ENCODE measurements around the gene CDHR3. TPM values are rescaled to one million over a fixed set of nuclear protein-coding genes. Genes with fewer than 3 reads are reported as not detected.

The CDHR3 gene
- total RNA-seq, 2 experiments from 2014 or later: 0.38 TPM; not detected in 1

- no peak overlapping the region for H3K4me3 Mint-ChIP-seq
- no peaks in the 10 kb centered on the region for H3K27me3 Mint-ChIP-seq
- no peaks in the 10 kb centered on the region for H3K9me3 Mint-ChIP-seq
- H3K36me3 Mint-ChIP-seq: no peaks in the 10 kb centered on the region
- peaks cover 47% of the 10 kb centered on the region for H3K4me1 Mint-ChIP-seq
- H3K27ac Mint-ChIP-seq: no peak overlapping the region
- DNase-seq: no peak
These were observed 112.9 kb downstream of the CDHR3 start for GRCh38 chr7:106075937-106076336.

- H3K27ac Mint-ChIP-seq: no peak overlapping the region
- no peaks in the 10 kb centered on the region for H3K36me3 Mint-ChIP-seq
- no peaks in the 10 kb centered on the region for H3K27me3 Mint-ChIP-seq
These were observed 113.5 kb downstream of the CDHR3 start for GRCh38 chr7:106076537-106076936.

DNA sequence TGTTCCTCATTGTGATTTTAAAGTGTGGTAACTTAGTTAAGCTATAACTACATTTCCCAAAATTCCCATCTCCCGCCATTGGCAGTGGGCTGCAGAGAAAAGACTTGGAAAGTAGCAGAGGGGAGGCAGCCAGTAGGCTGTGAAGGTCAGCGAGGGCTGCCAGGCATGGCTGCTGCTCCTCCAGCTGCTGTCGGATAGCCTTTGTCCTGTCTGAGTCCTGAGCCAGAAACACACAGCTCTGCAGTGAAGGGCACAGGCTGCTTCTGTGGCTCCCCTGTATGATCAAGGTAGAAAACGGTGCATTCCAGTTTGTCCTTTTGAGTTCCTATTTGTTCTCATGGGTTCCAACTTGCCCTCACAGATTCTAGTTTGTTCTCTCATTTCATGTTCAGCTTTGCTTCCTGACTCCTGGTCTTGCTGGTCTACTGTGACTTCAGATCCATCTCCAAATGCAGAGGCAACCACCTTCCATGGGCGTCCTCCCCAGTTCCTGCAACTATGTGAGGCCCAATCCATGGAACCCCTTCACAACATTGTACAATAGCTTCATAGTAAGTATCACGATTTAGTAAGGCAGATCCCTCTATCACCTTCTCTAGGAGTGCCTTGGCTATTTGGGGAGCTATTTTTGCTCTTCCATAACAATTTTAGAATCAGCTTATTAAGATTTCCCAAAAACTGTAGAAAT, 117.4 kb downstream of the CDHR3 start:
- Mint-ChIP-seq H3K36me3 (peaks cover 5% of the 10 kb centered on the region), H3K4me3 (no peak overlapping the region), H3K27ac (no peak overlapping the region), H3K9me3 (no peaks in the 10 kb centered on the region), H3K4me1 (peaks cover 23% of the 10 kb centered on the region), H3K27me3 (no peaks in the 10 kb centered on the region)
- DNase-seq: no peak

More at GRCh38 chr7:106076537-106076936, 113.5 kb downstream of the CDHR3 start:
- Mint-ChIP-seq H3K4me3 (no peak overlapping the region), H3K4me1 (peaks cover 42% of the 10 kb centered on the region), H3K9me3 (no peaks in the 10 kb centered on the region)
- no peak for DNase-seq

GRCh38 chr7:106082087-106082854, 119.2 kb downstream of the CDHR3 start:
- DNase-seq: no peak
- Mint-ChIP-seq H3K9me3 (peaks cover 3% of the 10 kb centered on the region), H3K27me3 (no peaks in the 10 kb centered on the region), H3K36me3 (peaks cover 10% of the 10 kb centered on the region), H3K27ac (no peak overlapping the region), H3K4me1 (peaks cover 19% of the 10 kb centered on the region), H3K4me3 (no peak overlapping the region)

Other genes starting within 250 kb of the CDHR3 start
- 1 to 10 TPM; 3.7 to 4.4 TPM for gene ATXN7L1, start 86.7 kb upstream of the CDHR3 start, total RNA-seq
- gene SYPL1, start 149.0 kb downstream of the CDHR3 start, total RNA-seq: 10 to 100 TPM; 41.6 to 42.8 TPM

Data from activated naive CD8-positive, alpha-beta T cell treated with anti-CD3 and anti-CD28 coated beads for 36 hours (primary cell).